Motor neuron (in vitro differentiated cells): ENCODE results near the gene PSEN1. TPM values are rescaled to one million over a fixed set of nuclear protein-coding genes. Genes with fewer than 3 reads are reported as not detected.
"Not testable (repeated sequence)": the region's sequence is repeated elsewhere in the genome, so short reads cannot be mapped to it uniquely, and the experiment has no call there.

Experiments
- ATAC-seq, 8 experiments: fragments of 200-7000 bp; cut with Tn5 transposase; replicated peaks in 6 of 8; 2 replicates each; pipeline ENCODE4 v1.8.0; 2021; ENCODE audit warnings: mild to moderate bottlenecking in 8 of 8, moderate library complexity in 8 of 8
- H3K27ac ChIP-seq, 2 donors: fragments of 250-450 bp; sonication (Bioruptor Pico); 2 replicates each; pipeline ENCODE4 v1.9.0; 2021; ENCODE audit warnings: antibody characterized with exemption in 2 of 2, mild to moderate bottlenecking in 2 of 2, moderate library complexity in 1 of 2
- H3K4me1 ChIP-seq, 2 donors: fragments of 250-450 bp; sonication (Bioruptor Pico); replicated peaks in 1 of 2; 2 replicates each; pipeline ENCODE4 v1.6.1; 2021; ENCODE audit warnings: antibody characterized with exemption in 2 of 2, mild to moderate bottlenecking in 2 of 2, moderate library complexity in 1 of 2
- H3K4me3 ChIP-seq, 5 donors: fragments of 250-450 bp; sonication (Bioruptor Pico); 2 replicates each; pipeline ENCODE4 v1.9.0; 2021; ENCODE audit warnings: antibody characterized with exemption in 5 of 5, mild to moderate bottlenecking in 5 of 5, moderate library complexity in 4 of 5
- WGBS, 10 experiments: fragments of 450-650 bp; shearing (Covaris generic); methylation state at CpG; one replicate each; pipeline ENCODE4 v1.0.0; 2022; 5-methylcytosine and 5-hydroxymethylcytosine counted together
- in situ Hi-C, 9 experiments: fragments of 400-800 bp; cut with MboI; loops; one replicate each; pipeline ENCODE4 v1.15.0; 2021; ENCODE audit warnings: low sequenced_read_pairs in 9 of 9, low pct_unique_long_range_greater_than_20kb in 2 of 9; ENCODE audit not compliant: unreplicated experiment in 9 of 9
- total RNA-seq, 8 experiments: library from RNA; unstranded; fragments of 300-600 nt; gene quantifications; 2 replicates each; pipeline versions ENCODE4 v1.2.3 to v1.2.4, GENCODE V29; 2022

Gene PSEN1
- total RNA-seq, 8 experiments from 2014 or later, result 31.1 to 54.2 (median 37.0) TPM

DNA sequence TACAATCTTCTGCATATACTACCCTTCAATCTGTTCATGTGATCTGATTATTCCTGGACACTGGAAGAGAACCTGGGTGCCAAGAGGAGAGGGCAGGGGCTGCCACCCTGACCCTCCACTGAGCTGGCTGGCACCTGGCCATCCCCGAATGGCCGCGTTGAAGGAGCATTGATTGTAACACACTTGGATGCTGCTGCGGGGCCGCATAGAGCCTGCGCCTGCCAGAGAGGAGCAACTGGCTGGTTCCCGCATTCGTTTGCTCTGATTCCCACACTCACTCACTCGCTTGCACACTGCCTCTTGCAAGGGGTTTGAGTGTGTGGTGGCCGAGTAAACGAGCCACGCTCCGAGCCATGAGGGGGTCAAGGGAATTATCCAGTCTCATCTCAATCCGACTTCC, 32.4 kb downstream of the PSEN1 start:
- in situ Hi-C loops, result loop anchor here in 3 of 9 experiments (25.0 kb wide), 2 partner anchors 294 to 319 kb away; partner anchors contain the start of genes NUMB (in 2 of the 3) and RIOX1 (in 1 of the 3)
- ATAC-seq, result peak in 1 of 8 experiments; percentile 21
- Histone ChIP-seq H3K4me1 (peaks cover 0 to 4% of the 10 kb centered on the region in 2 donors), H3K4me3 (no peak overlapping the region), H3K27ac (no peak overlapping the region)
- 67 to 100% (median 96%) methylated on average over 1 to 12 of the region's 14 CpGs; no CpG with 5 or more reads in 2 of the 10 experiments for WGBS, 10 experiments

DNA sequence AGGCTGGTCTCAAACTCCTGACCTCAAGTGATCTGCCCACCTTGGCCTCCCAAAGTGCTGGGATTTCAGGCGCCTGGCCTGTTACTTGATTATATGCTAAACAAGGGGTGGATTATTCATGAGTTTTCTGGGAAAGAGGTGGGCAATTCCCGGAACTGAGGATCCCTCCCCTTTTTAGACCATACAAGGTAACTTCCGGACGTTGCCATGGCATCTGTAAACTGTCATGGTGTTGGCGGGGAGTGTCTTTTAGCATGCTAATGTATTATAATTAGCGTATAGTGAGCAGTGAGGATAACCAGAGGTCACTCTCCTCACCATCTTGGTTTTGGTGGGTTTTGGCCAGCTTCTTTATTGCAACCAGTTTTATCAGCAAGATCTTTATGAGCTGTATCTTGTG, 33.5 kb downstream of the PSEN1 start:
- not testable (repeated sequence) for H3K4me1 ChIP-seq, H3K4me3 ChIP-seq, H3K27ac ChIP-seq
- 33 to 100% (median 66%) methylated on average over 1 to 4 of the region's 6 CpGs; no CpG with 5 or more reads in 4 of the 10 experiments for WGBS, 10 experiments
- in situ Hi-C loops, result loop anchor here in 3 of 9 experiments (25.0 kb wide), 2 partner anchors 292 to 317 kb away; partner anchors contain the start of genes NUMB (in 2 of the 3) and RIOX1 (in 1 of the 3)
- ATAC-seq, result peak in 6 of 8 experiments; percentile 30 to 60 (median 42)

GRCh38 chr14:73170686-73171085, 34.4 kb downstream of the PSEN1 start:
- Histone ChIP-seq H3K4me1 (peaks cover 0 to 4% of the 10 kb centered on the region in 2 donors), H3K27ac (no peak overlapping the region), H3K4me3 (no peak overlapping the region)
- in situ Hi-C loops, result loop anchor here in 3 of 9 experiments (25.0 kb wide), 2 partner anchors 292 to 317 kb away; partner anchors contain the start of genes NUMB (in 2 of the 3) and RIOX1 (in 1 of the 3)
- WGBS, 10 experiments, result 58 to 100% (median 74%) methylated on average over 1 to 9 of the region's 11 CpGs; no CpG with 5 or more reads in 1 of the 10 experiments
- ATAC-seq, result no peak

- in situ Hi-C loops, result loop anchor here in 3 of 9 experiments (25.0 kb wide), 2 partner anchors 290 to 315 kb away; partner anchors contain the start of genes NUMB (in 2 of the 3) and RIOX1 (in 1 of the 3)
- peaks cover 0 to 4% of the 10 kb centered on the region in 2 donors for H3K4me1 ChIP-seq
- no peak overlapping the region for H3K27ac ChIP-seq
- ATAC-seq, result peak in 3 of 8 experiments; percentile 53 to 67 (median 62)
- no peak overlapping the region for H3K4me3 ChIP-seq
- 61 to 100% (median 88%) methylated on average over 1 to 3 of the region's 3 CpGs; no CpG with 5 or more reads in 2 of the 10 experiments for WGBS, 10 experiments
Measured at GRCh38 chr14:73172500-73172899, 36.2 kb downstream of the PSEN1 start.

DNA sequence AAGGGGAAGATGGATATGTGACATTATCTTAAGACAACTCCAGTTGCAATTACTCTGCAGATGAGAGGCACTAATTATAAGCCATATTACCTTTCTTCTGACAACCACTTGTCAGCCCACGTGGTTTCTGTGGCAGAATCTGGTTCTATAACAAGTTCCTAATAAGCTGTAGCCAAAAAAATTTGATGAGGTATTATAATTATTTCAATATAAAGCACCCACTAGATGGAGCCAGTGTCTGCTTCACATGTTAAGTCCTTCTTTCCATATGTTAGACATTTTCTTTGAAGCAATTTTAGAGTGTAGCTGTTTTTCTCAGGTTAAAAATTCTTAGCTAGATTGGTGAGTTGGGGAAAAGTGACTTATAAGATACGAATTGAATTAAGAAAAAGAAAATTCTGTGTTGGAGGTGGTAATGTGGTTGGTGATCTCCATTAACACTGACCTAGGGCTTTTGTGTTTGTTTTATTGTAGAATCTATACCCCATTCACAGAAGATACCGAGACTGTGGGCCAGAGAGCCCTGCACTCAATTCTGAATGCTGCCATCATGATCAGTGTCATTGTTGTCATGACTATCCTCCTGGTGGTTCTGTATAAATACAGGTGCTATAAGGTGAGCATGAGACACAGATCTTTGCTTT, 36.9 kb downstream of the PSEN1 start:
- in situ Hi-C loops, result loop anchor here in 3 of 9 experiments (25.0 kb wide), 2 partner anchors 289 to 314 kb away; partner anchors contain the start of genes NUMB (in 2 of the 3) and RIOX1 (in 1 of the 3)
- Histone ChIP-seq H3K27ac (no peak overlapping the region), H3K4me3 (no peak overlapping the region), H3K4me1 (peaks cover 0 to 4% of the 10 kb centered on the region in 2 donors)
- WGBS, 10 experiments, result 7 to 82% (median 33%) methylated on average over 1 to 3 of the region's 3 CpGs; no CpG with 5 or more reads in 1 of the 10 experiments
- ATAC-seq, result peak in 3 of 8 experiments; percentile 49 to 63 (median 53)

GRCh38 chr14:73176685-73177084, 40.4 kb downstream of the PSEN1 start:
- no peaks in the 10 kb centered on the region for H3K4me1 ChIP-seq
- no peak overlapping the region for H3K27ac ChIP-seq
- 20 to 90% (median 67%) methylated on average over 1 to 3 of the region's 3 CpGs; no CpG with 5 or more reads in 3 of the 10 experiments for WGBS, 10 experiments
- no peak overlapping the region for H3K4me3 ChIP-seq
- ATAC-seq, result no peak
- in situ Hi-C loops, result loop anchor here in 1 of 9 experiments (25.0 kb wide), 1 partner anchor 286 kb away; the partner anchor contains the start of gene NUMB

- Histone ChIP-seq H3K4me3 (no peak overlapping the region), H3K27ac (no peak overlapping the region), H3K4me1 (no peaks in the 10 kb centered on the region)
- peak in 3 of 8 experiments; percentile 62 to 91 (median 90) for ATAC-seq
- in situ Hi-C loops, result loop anchor here in 1 of 9 experiments (25.0 kb wide), 1 partner anchor 282 kb away; the partner anchor contains the start of gene NUMB
Measured at GRCh38 chr14:73180385-73180805, 44.1 kb downstream of the PSEN1 start.

- in situ Hi-C loops, result loop anchor here in 1 of 9 experiments (25.0 kb wide), 1 partner anchor 281 kb away; the partner anchor contains the start of gene NUMB
- WGBS, 10 experiments, result 8 to 95% (median 81%) methylated on average over 1 to 7 of the region's 8 CpGs; no CpG with 5 or more reads in 2 of the 10 experiments
- H3K27ac ChIP-seq, H3K4me1 ChIP-seq, H3K4me3 ChIP-seq: not testable (repeated sequence)
- ATAC-seq, result peak in 2 of 8 experiments; percentile 24 to 53
Measured at GRCh38 chr14:73180969-73181368, 44.7 kb downstream of the PSEN1 start.

DNA sequence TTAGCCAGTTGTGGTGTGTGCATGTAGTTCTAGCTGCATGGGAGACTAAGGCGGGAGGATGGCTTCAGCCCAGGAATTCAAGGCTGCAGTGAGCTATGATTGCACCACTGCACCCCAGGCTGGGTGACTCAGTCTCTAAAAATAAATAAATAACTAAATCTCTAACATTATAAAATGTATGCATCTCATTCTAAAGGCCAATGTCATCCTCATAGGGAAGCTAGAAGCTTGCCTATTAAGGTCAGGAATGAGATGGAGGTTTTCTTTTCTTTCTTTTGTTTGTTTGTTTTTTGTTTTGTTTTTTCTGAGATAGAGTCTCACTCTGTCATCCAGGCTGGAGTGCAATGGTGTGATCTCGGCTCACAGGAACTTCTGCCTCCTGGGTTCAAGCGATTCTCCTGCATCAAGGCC, 52.2 kb downstream of the PSEN1 start:
- peak in 4 of 8 experiments; percentile 27 to 87 (median 67) for ATAC-seq
- 81 to 100% (median 93%) methylated on average over 1 to 3 of the region's 3 CpGs; no CpG with 5 or more reads in 3 of the 10 experiments for WGBS, 10 experiments
- Histone ChIP-seq H3K4me3 (no peak overlapping the region), H3K27ac (no peak overlapping the region), H3K4me1 (no peaks in the 10 kb centered on the region)
- in situ Hi-C loops, result loop anchor here in 1 of 9 experiments (25.0 kb wide), 1 partner anchor 274 kb away; the partner anchor contains the start of gene NUMB

- Histone ChIP-seq H3K27ac (no peak overlapping the region), H3K4me1 (no peaks in the 10 kb centered on the region), H3K4me3 (no peak overlapping the region)
- in situ Hi-C loops, result loop anchor here in 1 of 9 experiments (25.0 kb wide), 1 partner anchor 273 kb away; the partner anchor contains the start of gene NUMB
- 80 to 100% (median 100%) methylated on average over 1 to 3 of the region's 3 CpGs; no CpG with 5 or more reads in 5 of the 10 experiments for WGBS, 10 experiments
- no peak for ATAC-seq
Measured at GRCh38 chr14:73189651-73190050, 53.3 kb downstream of the PSEN1 start.

- Histone ChIP-seq H3K27ac (no peak overlapping the region), H3K4me3 (no peak overlapping the region), H3K4me1 (no peaks in the 10 kb centered on the region)
- WGBS, 10 experiments, result 57 to 100% (median 80%) methylated on average over 1 to 2 of the region's 2 CpGs; no CpG with 5 or more reads in 3 of the 10 experiments
- no peak for ATAC-seq
- in situ Hi-C loops, result loop anchor here in 1 of 9 experiments (25.0 kb wide), 1 partner anchor 271 kb away; the partner anchor contains the start of gene NUMB
Measured at GRCh38 chr14:73191441-73191840, 55.1 kb downstream of the PSEN1 start.

DNA sequence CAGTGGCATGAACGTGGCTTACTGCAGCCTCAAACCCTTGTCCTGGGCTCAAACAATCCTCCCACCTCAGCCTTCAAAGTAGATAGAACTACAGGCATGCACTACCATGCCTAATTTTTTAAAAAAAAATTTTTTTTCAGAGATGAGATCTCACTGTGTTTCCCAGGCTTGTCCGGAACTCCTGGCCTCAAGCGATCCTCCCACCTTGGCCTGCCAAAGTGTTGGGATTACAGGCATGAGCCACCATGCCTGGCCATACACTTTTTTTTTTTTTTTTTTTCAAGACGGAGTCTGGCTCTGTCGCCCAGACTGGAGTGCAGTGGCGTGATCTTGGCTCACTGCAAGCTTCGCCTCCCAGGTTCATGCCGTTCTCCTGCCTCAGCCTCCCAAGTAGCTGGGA, 58.0 kb downstream of the PSEN1 start:
- not testable (repeated sequence) for ATAC-seq, H3K27ac ChIP-seq, H3K4me1 ChIP-seq, H3K4me3 ChIP-seq
- in situ Hi-C loops, result loop anchor here in 1 of 9 experiments (25.0 kb wide), 1 partner anchor 268 kb away; the partner anchor contains the start of gene NUMB
- WGBS, 10 experiments, result 67 to 100% (median 99%) methylated on average over 1 to 8 of the region's 8 CpGs; no CpG with 5 or more reads in 2 of the 10 experiments
